Measurements from ENCODE around the gene OR5H2.

- TF ChIP-seq CTCF (IDR thresholded peaks at IDR 0.05), result no peak
- TF ChIP-seq POLR2A (IDR thresholded peaks at IDR 0.05), result no peak
- no peak for TF ChIP-seq POLR2AphosphoS5 (IDR thresholded peaks at IDR 0.05)
- TF ChIP-seq EP300 (IDR thresholded peaks at IDR 0.05), result no peak
These were observed 38.5 kb upstream of the OR5H2 start for GRCh38 chr3:98243843-98244242.

Measured in upper lobe of left lung (tissue), 4 donors.